HG03342 (cell line): ENCODE measurements around the gene PPP2R1B.

Source experiments
- ATAC-seq: cut with Tn5 transposase; IDR thresholded peaks from one replicate; pipeline ENCODE4 v1.9.1; 2021; ENCODE audit warnings: mild to moderate bottlenecking, moderate library complexity; ENCODE audit not compliant: unreplicated experiment

Gene PPP2R1B

DNA sequence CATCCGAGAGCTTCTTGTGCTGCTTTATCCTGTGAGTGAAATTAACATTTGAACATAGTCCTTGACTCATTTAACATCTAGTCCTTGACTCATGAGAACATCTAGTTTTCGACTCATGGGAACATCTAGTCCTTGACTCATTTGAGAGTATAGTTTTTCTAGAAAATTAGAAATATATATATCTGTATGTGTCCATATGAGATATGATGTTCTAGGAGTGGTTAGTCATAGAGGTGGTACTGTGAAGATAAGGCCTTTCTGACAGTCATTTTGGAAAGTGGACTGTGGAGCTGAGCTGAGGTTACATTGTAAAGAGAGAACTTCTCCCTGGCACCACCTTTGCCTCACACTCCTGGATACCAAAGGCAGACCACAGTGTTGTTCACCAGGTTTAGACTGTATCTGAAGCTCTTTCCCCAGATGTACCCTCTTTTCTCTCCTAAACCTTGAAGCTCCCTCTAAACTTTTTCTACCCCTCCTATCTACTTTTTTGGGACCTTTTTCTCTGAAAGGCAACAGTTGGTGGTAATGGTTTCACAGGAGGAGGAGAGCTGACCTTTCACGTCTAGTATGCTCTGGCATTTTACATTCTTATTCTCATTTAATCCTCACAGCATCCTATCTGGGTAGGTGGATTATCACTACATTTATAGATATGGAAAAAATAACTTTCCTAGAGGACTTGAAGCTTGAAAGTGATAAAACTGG is 67.2 kb downstream of the PPP2R1B start:
- no peak for ATAC-seq

DNA sequence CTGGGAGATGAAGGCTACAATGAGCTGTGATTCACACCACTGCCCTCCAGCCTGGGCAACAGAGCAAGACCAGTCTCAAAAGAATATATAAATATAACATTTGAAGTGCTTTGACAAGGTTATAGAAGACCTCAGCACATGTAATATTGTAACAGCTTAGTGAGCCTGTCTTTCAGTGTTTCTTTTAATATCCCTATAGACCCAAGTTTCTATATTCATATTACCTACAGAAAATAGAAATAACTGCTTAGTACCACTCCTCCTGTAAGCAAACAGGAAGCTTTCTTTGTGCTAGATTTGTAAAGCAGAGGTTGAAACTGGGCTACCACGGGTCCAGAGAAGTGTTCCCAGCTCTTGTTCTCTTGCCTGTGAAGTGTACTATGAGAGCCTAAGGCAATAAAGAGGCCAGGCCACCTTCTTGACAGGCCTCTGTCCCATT is 68.2 kb downstream of the PPP2R1B start:
- peak; percentile 53 for ATAC-seq

DNA sequence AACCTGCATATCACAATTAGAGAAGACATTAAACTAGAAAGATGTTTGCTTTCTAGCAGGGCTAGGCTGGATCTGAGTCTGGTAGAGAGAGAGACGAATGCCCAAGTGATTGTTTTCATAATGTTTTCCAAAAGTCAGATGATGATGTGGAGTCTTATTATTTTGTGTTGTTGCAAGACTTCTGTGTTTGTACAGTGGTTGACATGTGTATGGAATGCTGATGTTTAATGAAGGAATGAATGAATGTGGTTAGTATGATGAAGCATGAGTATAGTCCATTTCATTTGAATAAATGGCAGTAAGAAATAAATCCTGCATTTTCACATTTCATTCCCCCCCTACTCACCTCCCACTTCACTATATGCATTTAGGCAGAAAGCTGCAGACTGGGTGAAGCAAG is 69.6 kb downstream of the PPP2R1B start:
- ATAC-seq = no peak

- ATAC-seq = no peak
Observed at GRCh38 chr11:111694851-111695250, 71.3 kb downstream of the PPP2R1B start.

DNA sequence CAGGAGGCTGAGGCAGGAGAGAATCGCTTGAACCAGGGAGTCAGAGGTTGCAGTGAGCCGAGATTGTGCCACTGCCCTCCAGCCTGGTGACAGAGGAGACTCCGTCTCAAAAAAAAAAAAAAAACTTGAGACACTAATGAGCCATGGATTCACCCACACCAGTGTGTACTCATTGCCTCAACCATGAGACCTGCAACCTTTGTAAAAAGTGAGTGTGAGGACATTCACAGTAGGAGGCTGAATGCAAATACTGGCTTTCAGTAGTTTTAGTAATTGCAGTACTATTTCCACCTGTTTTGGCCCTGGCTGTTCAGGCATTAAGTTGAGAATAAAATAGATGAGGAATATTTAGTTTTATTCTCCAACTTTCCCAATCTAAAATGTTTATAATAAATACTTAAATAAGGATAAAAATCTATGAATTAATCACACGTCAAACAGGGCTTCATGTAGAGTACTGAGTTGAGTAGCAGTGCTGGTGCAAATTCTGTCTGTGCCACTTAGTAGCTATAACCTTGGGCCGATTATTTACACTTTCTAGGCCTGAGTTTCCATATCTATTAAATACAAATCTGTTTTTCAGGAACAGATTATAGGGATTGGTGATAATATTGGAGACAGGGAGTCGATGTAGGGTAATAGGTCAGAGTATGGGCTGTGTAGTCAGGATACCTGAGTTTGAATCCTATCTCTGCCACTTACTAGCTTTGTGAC is 72.8 kb downstream of the PPP2R1B start:
- ATAC-seq = no peak

- ATAC-seq = no peak
Observed at GRCh38 chr11:111691741-111692140, 74.4 kb downstream of the PPP2R1B start.

- ATAC-seq = no peak
Observed at GRCh38 chr11:111691176-111691575, 75.0 kb downstream of the PPP2R1B start.

DNA sequence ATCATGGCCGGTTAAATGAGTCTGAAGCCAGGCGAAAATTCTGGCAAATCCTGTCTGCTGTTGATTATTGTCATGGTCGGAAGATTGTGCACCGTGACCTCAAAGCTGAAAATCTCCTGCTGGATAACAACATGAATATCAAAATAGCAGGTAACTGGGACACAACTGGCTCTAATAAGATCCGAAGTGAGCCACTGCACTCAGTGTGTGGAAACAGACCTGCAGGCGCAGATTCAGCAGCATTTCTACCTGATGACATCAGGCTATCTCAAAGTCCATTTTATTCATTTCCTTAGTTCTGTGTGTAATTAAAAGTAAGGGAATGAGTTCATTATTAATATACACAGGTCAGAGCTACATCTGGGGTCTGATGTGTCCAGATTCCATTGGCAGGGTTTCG is 78.2 kb downstream of the PPP2R1B start:
- no peak for ATAC-seq

GRCh38 chr11:111684251-111684650 is 81.9 kb downstream of the PPP2R1B start:
- no peak for ATAC-seq

- ATAC-seq = no peak
Observed at GRCh38 chr11:111683806-111684205, 82.4 kb downstream of the PPP2R1B start.

DNA sequence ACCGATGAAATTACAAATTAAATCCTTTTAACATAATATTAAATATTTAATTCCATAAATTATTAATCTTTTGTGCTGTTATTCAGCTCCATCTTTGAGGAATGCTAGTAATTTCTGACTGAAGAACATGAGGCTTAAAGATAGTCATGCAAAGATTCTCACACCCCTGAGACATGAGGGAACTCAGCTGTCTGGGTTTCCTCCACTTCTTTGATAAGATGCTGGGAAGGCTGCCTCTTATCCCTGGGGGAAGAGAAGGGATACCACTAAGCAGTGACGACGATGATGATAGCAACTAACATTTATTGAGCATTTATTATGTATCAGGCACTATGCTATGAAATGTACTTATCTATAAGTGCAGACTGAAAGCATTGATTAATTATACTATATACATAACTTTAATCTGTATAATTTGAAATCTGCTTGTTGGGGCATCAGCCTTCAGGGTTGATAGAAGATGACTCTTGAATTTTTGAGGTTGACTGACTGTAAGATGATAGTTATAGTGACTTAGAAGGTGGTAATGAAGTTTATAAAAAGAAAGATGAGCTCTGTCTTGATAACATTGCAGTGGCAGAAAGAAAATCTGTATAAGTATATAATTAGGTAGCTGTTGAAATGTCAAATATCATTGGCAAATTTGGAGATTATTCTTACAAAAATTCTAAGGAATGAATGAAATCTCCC is 85.6 kb downstream of the PPP2R1B start:
- ATAC-seq = no peak
